HCT116 (cell line): Measurements from ENCODE around the gene ANKRD6. TPM values are rescaled to one million over a fixed set of nuclear protein-coding genes. Genes with fewer than 3 reads are reported as not detected.

ENCODE experiments used
- ATAC-seq: fragments of 200-7000 bp; cut with Tn5 transposase; 2 replicates; pipeline ENCODE4 v1.9.1; 2020; ENCODE audit warnings: mild to moderate bottlenecking, moderate library complexity
- BruUV-seq: library from RNA; stranded (reverse); fragments of 400-500 nt; replicated peaks from 2 replicates; lab custom pipeline; 2021; lab: Mats Ljungman, UMichigan
- CTCF ChIA-PET: fragments of 300-600 bp; sonication (Branson Sonifier 250); formaldehyde crosslinking; loops from one replicate; lab custom pipeline; 2021; ENCODE audit warnings: antibody characterized with exemption; lab: Charles Lee
- POLR2A ChIA-PET: fragments of 300-600, 350-600 bp; sonication (Branson Sonifier 250); formaldehyde crosslinking; loops from one replicate; lab custom pipeline; 2021; ENCODE audit warnings: antibody characterized with exemption; lab: Charles Lee
- RAD21 ChIA-PET, 2 experiments: fragments of 300-600 bp; sonication (Branson Sonifier 250); formaldehyde crosslinking; loops; one replicate each; lab custom pipeline; 2023; ENCODE audit warnings: low total read pairs in 2 of 2; ENCODE audit not compliant: uncharacterized antibody in 2 of 2, unreplicated experiment in 2 of 2, low non-redundant PET in 1 of 2; lab: Charles Lee
- DNase-seq: peaks from one replicate; pipeline ENCODE4 v3.0.0-alpha.2; 2010; ENCODE audit warnings: low read depth, low spot score
- H2AFZ ChIP-seq: fragments of 200-600 bp; shearing (Covaris generic), sonication (generic); 2 replicates; pipeline ENCODE4 v1.6.1; 2017; ENCODE audit warnings: low read depth, mixed run types, mixed read lengths, antibody characterized with exemption, low read length; ENCODE audit not compliant: poor library complexity, severe bottlenecking
- H3K27ac ChIP-seq: 2 replicates; pipeline ENCODE4 v1.5.1; 2012; ENCODE audit warnings: low read depth, low read length
- H3K27me3 ChIP-seq: fragments of 200-600 bp; sonication (generic); 2 replicates; pipeline ENCODE4 v1.6.1; 2016; ENCODE audit warnings: mixed run types, low read length, mixed read lengths; ENCODE audit not compliant: insufficient read depth
- H3K36me3 ChIP-seq, 2 experiments: fragments of 200-500 bp in 1 of 2; fragments of 200-600 bp in 1 of 2; sonication (Bioruptor generic) in 1 of 2; sonication (generic) in 1 of 2; 2 replicates each; pipeline versions ENCODE4 v1.5.1 to v1.6.1; 2014 to 2016; ENCODE audit warnings: low read length in 2 of 2, inconsistent platforms in 1 of 2, mixed read lengths in 1 of 2, mixed run types in 1 of 2; ENCODE audit not compliant: insufficient read depth in 2 of 2, control insufficient read depth in 1 of 2
- H3K4me1 ChIP-seq, 2 experiments: fragments of 200-600 bp in 1 of 2; sonication (generic) in 1 of 2; 2 replicates each; pipeline versions ENCODE4 v1.5.1 to v1.6.1; 2012 to 2017; ENCODE audit warnings: low read length in 2 of 2, inconsistent platforms in 1 of 2, mild to moderate bottlenecking in 1 of 2, mixed read lengths in 1 of 2, mixed run types in 1 of 2, moderate library complexity in 1 of 2; ENCODE audit not compliant: insufficient read depth in 2 of 2, control insufficient read depth in 1 of 2
- H3K4me2 ChIP-seq: fragments of 200-600 bp; sonication (generic); 2 replicates; pipeline ENCODE4 v1.6.1; 2017; ENCODE audit warnings: mixed run types, low read length, mixed read lengths
- H3K4me3 ChIP-seq, 2 experiments: fragments of 200-600 bp in 1 of 2; sonication (generic) in 1 of 2; replicated peaks in 1 of 2; 2 replicates each; pipeline ENCODE4 v1.5.1; 2011 to 2016; ENCODE audit warnings: low read length in 2 of 2, control low read depth in 1 of 2, low read depth in 1 of 2, mild to moderate bottlenecking in 1 of 2, mixed read lengths in 1 of 2, mixed run types in 1 of 2
- H3K79me2 ChIP-seq: fragments of 200-600 bp; sonication (generic); 2 replicates; pipeline ENCODE4 v1.6.1; 2017; ENCODE audit warnings: mild to moderate bottlenecking, mixed run types, low read length, moderate library complexity, mixed read lengths; ENCODE audit not compliant: insufficient read depth
- H3K9ac ChIP-seq: fragments of 200-600 bp; sonication (generic); 2 replicates; pipeline ENCODE4 v1.6.1; 2016; ENCODE audit warnings: low read length, mixed read lengths
- H3K9me2 ChIP-seq: fragments of 200-600 bp; sonication (generic), shearing (Covaris generic); 2 replicates; pipeline ENCODE4 v1.6.1; 2017; ENCODE audit warnings: mixed run types, mild to moderate bottlenecking, moderate library complexity; ENCODE audit not compliant: insufficient read depth
- H3K9me3 ChIP-seq, 2 experiments: fragments of 200-500 bp in 1 of 2; fragments of 200-600 bp in 1 of 2; sonication (Bioruptor generic) in 1 of 2; sonication (generic) in 1 of 2; 2 replicates each; pipeline ENCODE4 v1.6.1; 2014 to 2017; ENCODE audit warnings: low read length in 2 of 2, mixed read lengths in 2 of 2, inconsistent platforms in 1 of 2, low read depth in 1 of 2, mild to moderate bottlenecking in 1 of 2, mixed run types in 1 of 2, moderate library complexity in 1 of 2; ENCODE audit not compliant: control insufficient read depth in 1 of 2, insufficient read depth in 1 of 2
- H4K20me1 ChIP-seq: fragments of 200-600 bp; sonication (generic), shearing (Covaris generic); 2 replicates; pipeline ENCODE4 v1.6.1; 2017; ENCODE audit warnings: mixed run types, mild to moderate bottlenecking, moderate library complexity; ENCODE audit not compliant: insufficient read depth
- EZH2 ChIP-seq: fragments of 200-600 bp; sonication (generic); IDR thresholded peaks from 2 replicates; pipeline ENCODE4 v1.6.1; 2017; ENCODE audit warnings: antibody characterized with exemption, mixed run types
- MAX ChIP-seq: IDR thresholded peaks from 2 replicates; pipeline ENCODE4 v1.6.1; 2012
- POLR2AphosphoS5 ChIP-seq: IDR thresholded peaks from 2 replicates; pipeline ENCODE4 v1.6.1; 2011; ENCODE audit warnings: mild to moderate bottlenecking, low read depth, low read length, moderate library complexity
- TCF7L2 ChIP-seq: IDR thresholded peaks from 2 replicates; pipeline ENCODE4 v1.7.0; 2011; ENCODE audit warnings: borderline replicate concordance, inconsistent platforms; ENCODE audit not compliant: insufficient read depth, insufficient read length; ENCODE audit errors: extremely low read depth
- YY1 ChIP-seq: IDR thresholded peaks from 2 replicates; pipeline ENCODE4 v1.6.1; 2011; ENCODE audit warnings: low read length, low read depth, moderate library complexity, mild to moderate bottlenecking; ENCODE audit not compliant: insufficient replicate concordance; ENCODE audit errors: extremely low read depth
- intact Hi-C: fragments of 100-400 bp; cut with micrococcal nuclease; formaldehyde crosslinking; loops from 2 replicates; pipeline ENCODE4 v1.10.0; 2022
- total RNA-seq: library from RNA; stranded (reverse); gene quantifications from one replicate; pipeline ENCODE4 v1.2.1, GENCODE V29; 2021; ENCODE audit not compliant: unreplicated experiment
- TF ChIP-seq, protein P1 (sequence below), 3 experiments: fragments of 200-600 bp in 1 of 3; sonication (generic) in 1 of 3; IDR thresholded peaks in 2 of 3; conservative IDR thresholded peaks in 1 of 3; 2 replicates each; pipeline ENCODE4 v1.5.1; 2012 to 2017; ENCODE audit warnings: low read depth in 2 of 3, low read length in 2 of 3, antibody characterized with exemption in 1 of 3, borderline replicate concordance in 1 of 3, control low read depth in 1 of 3, mild to moderate bottlenecking in 1 of 3, mixed read lengths in 1 of 3, mixed run types in 1 of 3, moderate library complexity in 1 of 3; ENCODE audit not compliant: insufficient read depth in 1 of 3

ANKRD6 gene
- total RNA-seq, 1 experiment from 2014 or later = 9.9 TPM

- TF ChIP-seq EZH2 = no peak
- no peak for TF ChIP-seq MAX
- TF ChIP-seq, all 23 proteins: peak for 0
Measured at GRCh38 chr6:89489078-89489477, 56.1 kb downstream of the ANKRD6 start (continued).

- Histone ChIP-seq H3K4me2 (no peak overlapping the region), H3K9me2 (no peaks in the 10 kb centered on the region), H3K36me3 (no peaks in the 10 kb centered on the region), H3K4me1 (no peaks in the 10 kb centered on the region), H2AFZ (no peak overlapping the region)
- intact Hi-C loops = no loop called here
- POLR2A ChIA-PET = no interaction called here
- no peak for TF ChIP-seq EZH2
- TF ChIP-seq POLR2AphosphoS5 = no peak
- TF ChIP-seq, all 23 proteins: peak for 0
- DNase-seq (no peak), ATAC-seq (no peak)
- ChIA-PET CTCF (no interaction called here), RAD21 (no interaction called here)
- Histone ChIP-seq H4K20me1 (no peaks in the 10 kb centered on the region), H3K4me3 (no peak overlapping the region), H3K79me2 (no peaks in the 10 kb centered on the region), H3K27me3 (no peaks in the 10 kb centered on the region), H3K9me3 (no peaks in the 10 kb centered on the region), H3K9ac (no peak overlapping the region), H3K27ac (no peak overlapping the region)
- BruUV-seq = no TSS peak
Measured at GRCh38 chr6:89492025-89492640, 59.2 kb downstream of the ANKRD6 start.

DNA sequence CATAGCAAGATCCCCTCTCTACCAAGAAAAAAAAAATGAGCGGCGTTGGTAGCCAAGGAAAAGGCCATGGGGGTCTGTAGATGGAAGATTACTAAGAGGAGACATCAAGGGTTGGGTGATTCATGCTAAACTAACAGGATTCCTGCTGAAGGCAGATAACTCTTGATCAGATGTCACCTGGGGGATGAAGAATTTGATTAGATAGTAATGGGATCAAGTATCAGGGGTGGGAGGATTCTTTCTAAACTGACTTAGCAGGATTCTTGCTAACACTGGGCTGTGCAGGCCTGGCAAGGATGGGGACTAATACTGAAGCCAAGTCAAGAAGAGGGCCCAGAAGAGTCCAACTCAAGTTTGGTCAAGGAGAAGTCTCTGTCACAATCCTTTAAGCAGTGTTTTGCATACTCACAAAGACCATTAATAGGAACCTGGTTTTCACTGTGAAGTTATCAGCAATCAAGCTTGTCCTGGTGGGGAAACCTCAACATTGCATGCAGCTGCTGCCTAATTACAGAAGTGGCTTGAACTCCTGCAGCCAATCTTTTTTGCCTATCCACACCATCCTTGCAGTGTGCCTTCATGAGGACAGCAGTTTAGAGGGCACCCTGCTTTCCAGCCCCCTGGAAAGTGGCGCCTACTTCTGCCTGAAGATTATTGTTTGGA, 61.3 kb downstream of the ANKRD6 start:
- Histone ChIP-seq H3K36me3 (no peaks in the 10 kb centered on the region), H3K4me2 (no peak overlapping the region; the same call in 1 of the 2 replicates), H4K20me1 (no peaks in the 10 kb centered on the region), H3K79me2 (no peaks in the 10 kb centered on the region), H2AFZ (no peak overlapping the region), H3K27ac (no peak overlapping the region), H3K9ac (no peak overlapping the region), H3K4me1 (no peaks in the 10 kb centered on the region), H3K4me3 (no peak overlapping the region), H3K27me3 (no peaks in the 10 kb centered on the region), H3K9me3 (no peaks in the 10 kb centered on the region)
- no TSS peak for BruUV-seq
- POLR2A ChIA-PET = no interaction called here
- RAD21 ChIA-PET = no interaction called here
- no peak for DNase-seq
- TF ChIP-seq YY1 (no peak), TCF7L2 (no peak)
- TF ChIP-seq, protein P1, sequence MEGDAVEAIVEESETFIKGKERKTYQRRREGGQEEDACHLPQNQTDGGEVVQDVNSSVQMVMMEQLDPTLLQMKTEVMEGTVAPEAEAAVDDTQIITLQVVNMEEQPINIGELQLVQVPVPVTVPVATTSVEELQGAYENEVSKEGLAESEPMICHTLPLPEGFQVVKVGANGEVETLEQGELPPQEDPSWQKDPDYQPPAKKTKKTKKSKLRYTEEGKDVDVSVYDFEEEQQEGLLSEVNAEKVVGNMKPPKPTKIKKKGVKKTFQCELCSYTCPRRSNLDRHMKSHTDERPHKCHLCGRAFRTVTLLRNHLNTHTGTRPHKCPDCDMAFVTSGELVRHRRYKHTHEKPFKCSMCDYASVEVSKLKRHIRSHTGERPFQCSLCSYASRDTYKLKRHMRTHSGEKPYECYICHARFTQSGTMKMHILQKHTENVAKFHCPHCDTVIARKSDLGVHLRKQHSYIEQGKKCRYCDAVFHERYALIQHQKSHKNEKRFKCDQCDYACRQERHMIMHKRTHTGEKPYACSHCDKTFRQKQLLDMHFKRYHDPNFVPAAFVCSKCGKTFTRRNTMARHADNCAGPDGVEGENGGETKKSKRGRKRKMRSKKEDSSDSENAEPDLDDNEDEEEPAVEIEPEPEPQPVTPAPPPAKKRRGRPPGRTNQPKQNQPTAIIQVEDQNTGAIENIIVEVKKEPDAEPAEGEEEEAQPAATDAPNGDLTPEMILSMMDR (IDR thresholded peaks at IDR 0.05 in 2 of 3, conservative IDR thresholded peaks at IDR 0.05 in 1 of 3; ENCODE audit: borderline replicate concordance in 1 of 3, insufficient read depth in 1 of 3, low read depth in 2 of 3, low read length in 2 of 3) = peak in 2 of 3 experiments; percentile 33 to 34; a peak in 3 of 6 replicates
- TF ChIP-seq, all 23 proteins: peak for 1
- intact Hi-C loops = no loop called here
- H3K9me2 ChIP-seq = no peaks in the 10 kb centered on the region
- ATAC-seq = peak; percentile 57; the same call in 1 of the 2 replicates
- CTCF ChIA-PET = no interaction called here
